GM18867 (cell line): ENCODE data around the gene SMCO4.
"Not testable (repeated sequence)": the region's sequence is repeated elsewhere in the genome, so short reads cannot be mapped to it uniquely, and the experiment has no call there.

Experiments
- ATAC-seq: cut with Tn5 transposase; IDR thresholded peaks from one replicate; pipeline ENCODE4 v1.9.1; 2021; ENCODE audit warnings: mild to moderate bottlenecking, moderate library complexity; ENCODE audit not compliant: unreplicated experiment

SMCO4 gene

DNA sequence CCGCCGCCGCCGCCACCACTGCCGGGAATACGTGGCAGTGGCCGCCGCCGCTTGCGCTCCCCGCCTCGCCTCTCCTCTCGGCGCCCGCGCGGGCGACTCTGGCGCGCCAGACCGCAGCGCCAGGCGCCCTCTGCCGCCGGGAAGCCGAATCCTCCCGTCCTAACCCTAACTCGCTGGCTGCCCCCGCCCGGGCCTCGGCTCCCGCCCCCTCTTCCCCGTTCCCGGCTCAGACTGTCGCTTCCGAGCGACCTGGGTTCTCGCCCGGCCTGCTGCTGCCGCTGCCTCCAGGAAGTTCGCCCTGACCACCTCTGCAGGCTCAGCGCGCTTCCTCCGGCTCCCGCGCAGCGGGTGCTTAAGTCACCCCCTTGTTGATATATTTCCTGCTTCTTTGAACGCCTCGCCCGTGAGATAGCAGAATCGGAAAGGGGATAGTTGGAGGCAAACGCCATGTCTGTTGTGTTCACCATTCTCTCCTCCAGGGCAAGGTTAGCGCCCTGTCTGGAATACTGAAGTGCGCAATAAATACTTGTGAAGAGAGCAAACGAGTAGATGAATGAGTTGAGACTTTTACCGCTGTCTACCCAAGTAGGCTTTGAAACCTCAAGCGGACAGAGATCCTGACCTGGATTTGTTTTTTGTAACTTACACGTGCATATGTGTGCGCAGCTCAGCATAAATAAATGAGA, at the start of gene SMCO4:
SMCO4 (minus strand) TSS at position 100 of the 686 bp plus-strand sequence. CDS start 64,202 bp downstream, outside the sequence.
- peak; percentile 87 for ATAC-seq

DNA sequence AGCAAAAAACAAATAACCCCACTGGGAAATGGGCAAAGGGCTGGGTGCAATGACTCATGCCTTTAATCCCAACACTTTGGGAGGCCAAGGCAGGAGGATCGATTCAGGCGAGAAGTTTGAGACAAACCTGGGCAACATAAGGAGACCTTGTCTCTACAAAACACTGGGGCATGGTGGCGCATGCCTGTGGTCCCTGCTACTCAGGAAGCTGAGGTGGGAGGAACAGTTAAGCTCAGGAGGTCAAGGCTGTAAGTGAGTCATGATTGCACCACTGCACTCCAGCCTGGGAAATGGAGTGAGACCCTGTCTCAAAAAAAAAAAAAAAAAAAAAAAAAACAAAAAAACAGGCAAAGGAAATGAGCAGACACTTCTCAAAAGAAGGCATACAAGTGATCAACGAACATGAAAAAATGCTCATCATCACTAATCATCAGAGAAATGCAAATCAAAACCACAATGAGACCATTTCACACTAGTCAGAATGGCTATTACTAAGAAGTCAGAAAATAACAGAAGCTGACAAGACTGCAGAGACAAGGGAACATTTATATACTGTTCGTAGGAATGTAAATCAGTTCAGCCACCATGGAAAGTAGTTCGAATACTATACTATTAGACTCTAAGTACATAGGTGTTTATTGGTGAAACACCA, 48.2 kb upstream of the SMCO4 start:
- peak; percentile 97 for ATAC-seq

- no peak for ATAC-seq
These were observed 46.2 kb upstream of the SMCO4 start for GRCh38 chr11:93589347-93589746.

DNA sequence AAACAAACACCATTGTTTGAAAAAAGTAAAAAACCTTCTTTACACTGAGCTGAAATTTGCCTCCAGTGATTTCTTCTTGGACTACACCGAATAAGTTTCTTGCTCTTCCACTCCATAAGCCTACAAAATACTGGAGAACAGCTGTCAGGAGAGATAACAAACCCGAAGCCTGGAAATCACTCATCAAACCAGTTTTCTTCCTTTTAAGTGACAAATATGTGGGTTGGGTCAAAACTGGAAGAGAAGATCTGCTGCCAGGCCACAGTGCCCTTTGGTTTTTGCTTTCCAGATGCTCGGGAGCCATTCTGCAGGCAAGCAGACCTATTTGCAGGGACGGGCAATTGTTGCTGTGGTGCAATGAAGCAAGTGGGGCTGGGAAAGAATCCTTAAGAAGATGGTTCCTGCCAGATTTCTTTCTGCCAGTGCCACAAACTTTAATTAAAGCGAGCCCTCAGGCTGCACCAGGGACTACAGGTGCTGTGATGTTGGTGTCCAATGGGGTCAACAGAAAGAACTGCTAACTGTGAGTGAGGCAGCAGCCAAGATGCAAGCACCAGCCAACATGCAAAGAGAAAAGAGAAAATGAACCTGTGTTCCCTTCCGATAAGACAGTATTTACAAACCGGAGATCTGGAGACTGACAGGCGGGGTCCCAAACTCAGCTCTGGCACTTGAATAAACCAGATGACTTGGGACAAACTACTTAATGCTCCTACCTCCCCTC, 44.8 kb upstream of the SMCO4 start:
- ATAC-seq: no peak

GRCh38 chr11:93587425-93587824, 44.2 kb upstream of the SMCO4 start:
- ATAC-seq: not testable (repeated sequence)

- no peak for ATAC-seq
These were observed 42.6 kb upstream of the SMCO4 start for GRCh38 chr11:93585758-93586157.

DNA sequence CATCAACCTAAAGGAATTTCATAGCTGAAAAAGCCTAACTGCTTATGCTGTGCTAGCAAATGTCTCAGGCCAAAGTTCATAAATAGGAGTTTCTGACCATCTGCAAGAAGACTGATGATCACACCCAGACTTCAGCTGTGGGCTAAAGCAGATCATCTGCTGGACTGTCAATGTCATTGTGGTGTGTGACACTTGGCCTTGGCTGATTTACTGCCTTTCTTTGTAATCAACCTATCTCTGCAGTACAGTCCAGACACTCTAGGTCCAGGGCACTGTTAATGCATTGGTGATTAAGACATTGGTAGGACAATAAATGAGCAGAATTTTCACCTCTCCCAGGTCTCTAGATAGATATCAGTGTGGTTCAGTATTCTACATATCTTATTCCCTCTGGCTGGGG, 40.3 kb upstream of the SMCO4 start:
- no peak for ATAC-seq

DNA sequence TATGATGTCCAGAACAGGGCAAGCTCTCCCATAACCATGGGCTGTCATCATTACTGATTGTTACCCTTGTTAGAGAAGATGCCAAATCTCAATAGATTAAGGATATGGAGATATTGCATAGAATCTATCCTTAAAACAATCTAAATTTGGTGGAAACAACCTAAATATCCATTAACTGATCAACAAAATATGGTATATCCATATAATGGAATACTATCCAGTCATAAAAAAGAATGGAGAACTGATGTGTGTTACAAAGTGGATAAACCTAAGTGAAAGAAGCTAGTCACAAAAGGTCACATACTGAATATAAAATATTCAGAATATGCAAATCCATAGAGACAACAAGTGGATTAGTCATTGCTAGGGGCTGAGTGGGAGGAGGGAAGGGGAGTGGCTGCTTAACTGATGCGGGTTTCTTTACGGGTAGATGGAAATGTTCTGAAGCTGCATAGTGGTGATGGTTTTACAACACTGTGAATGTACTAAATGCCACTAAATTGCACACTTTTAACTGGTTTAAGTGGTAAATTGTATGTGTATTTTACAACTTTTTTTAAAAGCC, 36.1 kb upstream of the SMCO4 start:
- ATAC-seq: no peak

GRCh38 chr11:93577286-93577685, 34.1 kb upstream of the SMCO4 start:
- no peak for ATAC-seq

- ATAC-seq: not testable (repeated sequence)
These were observed 33.7 kb upstream of the SMCO4 start for GRCh38 chr11:93576870-93577269.

DNA sequence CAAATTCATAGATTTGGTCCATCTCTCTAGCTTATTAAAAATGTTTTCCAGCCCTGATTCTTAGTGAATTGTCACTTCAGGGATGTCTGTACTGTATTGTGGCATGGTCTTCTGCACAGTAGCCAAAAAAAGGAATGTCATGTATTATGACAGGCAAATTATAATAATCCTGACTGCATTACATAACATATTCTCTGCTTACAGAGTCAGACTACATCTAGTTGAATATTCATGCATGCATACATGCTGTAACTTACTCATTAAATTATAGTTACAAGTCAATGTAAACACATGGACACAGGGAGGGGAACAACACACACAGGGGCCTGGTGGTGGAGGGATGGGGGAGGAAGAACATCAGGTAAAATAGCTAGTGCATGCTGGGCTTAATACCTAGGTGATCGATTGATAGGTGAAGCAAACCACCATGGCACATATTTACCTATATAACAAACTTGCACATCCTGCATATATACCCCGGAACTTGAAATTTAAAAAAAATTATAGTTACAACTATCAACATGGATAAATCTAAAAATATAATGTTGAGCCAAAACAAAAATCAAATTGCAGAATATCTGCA, 31.5 kb upstream of the SMCO4 start:
- ATAC-seq: no peak

DNA sequence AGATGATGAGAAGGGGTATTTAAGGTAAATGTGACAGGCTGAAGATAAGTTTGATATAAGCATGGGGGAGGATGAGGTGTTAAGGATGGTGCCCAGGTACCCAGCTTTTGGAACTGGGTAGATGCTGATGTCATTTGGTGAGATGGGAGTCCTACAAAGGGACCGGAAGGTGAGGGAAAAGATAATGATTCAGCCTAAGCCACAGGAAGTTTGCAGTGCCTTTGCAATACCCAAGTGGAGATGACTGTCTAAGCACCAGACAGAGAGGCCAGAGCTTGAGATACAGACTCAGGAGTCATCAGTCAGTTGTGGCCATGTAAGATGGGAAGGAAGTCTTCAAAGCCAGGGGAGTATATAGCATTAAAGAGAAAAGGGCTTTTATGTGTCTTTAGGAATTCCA, 30.0 kb upstream of the SMCO4 start:
- ATAC-seq: no peak

- no peak for ATAC-seq
These were observed 29.4 kb upstream of the SMCO4 start for GRCh38 chr11:93572621-93573020.

DNA sequence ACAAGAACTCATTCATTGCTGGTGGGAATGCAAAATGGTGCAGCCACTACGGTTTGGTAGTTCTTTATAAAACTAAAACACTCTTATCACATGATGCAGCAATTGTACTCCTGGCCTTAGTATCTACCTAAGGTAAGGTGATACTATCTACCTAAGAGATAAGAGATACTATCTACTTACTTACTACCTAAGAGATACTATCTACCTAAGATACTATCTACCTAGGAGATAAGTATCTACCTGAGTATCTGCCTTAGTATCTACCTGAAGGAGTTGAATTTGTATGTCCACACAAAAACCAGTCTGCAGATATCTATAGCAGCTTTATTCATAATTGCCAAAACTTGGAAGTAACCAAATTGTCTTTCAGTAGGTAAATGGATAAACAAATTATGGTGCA, 29.0 kb upstream of the SMCO4 start:
- ATAC-seq: no peak

DNA sequence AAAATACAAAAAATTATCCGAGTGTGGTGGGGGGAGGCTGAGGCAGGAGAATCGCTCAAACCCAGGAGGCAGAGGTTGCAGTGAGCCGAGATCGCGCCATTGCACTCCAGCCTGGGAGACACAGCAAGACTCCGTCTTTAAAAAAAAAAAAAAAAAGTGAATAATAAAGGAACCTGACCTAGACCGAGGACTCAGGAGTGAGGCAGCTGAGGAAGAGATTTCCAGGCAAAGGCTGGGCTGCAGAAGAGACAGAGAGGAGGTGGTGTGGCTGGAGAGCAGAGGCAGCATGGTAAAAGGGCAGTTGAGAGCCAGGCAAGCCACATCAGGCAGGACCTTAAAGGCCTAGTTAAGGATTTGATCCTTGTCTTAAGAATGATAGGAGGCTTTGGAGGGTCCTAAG, 28.4 kb upstream of the SMCO4 start:
- ATAC-seq: no peak

DNA sequence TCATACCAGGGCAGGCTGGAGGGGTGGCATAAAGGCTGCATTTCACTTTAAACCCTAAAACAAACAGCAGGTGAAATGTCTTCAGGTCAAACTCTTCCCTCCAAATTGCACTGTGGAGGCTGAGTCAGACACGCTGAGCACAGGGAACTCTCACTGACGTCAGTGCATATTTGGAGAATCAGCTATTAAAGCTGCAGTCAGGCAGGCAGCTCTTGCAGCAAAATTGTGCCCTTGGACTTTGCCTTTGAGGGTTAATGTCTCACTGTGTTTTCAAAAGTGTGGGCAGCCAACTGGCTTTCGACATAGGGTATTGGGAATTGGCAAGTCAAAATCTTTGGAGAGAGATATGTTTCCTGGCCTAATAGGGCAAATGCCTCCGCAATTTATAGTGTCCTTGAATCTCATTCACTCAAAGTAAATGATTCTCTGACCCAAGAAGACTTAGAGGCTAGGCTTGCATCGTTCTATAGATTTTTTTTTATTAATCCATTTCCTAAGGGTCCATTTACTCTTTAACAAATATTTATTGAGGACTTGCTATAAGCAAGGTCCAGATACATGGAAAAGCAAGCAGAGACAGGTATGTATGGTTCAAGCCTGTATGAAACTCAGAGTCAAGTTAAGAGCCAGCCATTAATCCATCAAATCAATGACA, 27.7 kb upstream of the SMCO4 start:
- ATAC-seq: no peak

- ATAC-seq: no peak
These were observed 26.3 kb upstream of the SMCO4 start for GRCh38 chr11:93569496-93569895.

- no peak for ATAC-seq
These were observed 25.5 kb upstream of the SMCO4 start for GRCh38 chr11:93568726-93569125.

DNA sequence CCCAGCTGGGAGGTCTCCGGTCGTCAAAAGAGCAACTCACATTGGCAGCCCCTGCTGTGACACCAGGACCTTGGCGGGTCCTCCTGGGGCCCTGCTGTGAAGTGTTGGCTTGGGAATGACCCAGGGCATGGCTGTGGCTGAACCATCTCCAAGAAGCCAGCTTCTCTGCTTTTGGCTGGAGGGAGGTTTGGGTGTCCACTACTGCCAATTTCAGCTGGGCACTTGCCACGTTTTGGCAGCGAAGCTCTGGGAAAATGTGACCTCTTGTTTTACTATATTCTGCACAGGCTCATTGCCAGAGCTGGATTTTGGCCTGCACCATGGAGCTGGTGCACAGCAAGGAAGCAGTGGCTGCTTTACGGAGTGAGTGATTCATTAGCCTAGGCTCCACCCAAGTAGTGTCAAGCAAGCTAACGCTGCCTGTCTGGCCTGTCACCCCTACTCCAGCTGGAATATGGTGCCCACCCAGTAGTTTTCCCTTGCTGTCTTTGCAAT, 24.3 kb upstream of the SMCO4 start:
- ATAC-seq: no peak

DNA sequence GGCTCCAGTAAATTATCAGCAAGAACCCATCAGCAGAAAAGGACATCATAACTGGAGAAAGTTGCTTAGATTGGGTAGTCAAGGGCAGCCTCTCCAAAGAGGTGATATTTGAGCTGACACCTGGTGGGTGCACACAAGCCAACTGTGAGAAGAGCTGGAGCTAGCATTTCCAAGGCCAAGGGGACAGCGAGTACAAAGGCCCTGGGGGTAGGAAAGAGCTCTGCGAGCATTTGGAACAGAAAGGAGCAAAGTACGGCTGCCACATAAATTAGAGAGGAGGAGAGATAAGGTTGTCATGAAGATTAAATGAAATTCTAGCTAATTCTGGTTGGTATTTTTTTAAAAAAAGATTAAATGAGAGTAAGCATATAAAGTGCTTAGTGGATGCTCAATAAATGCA, 21.7 kb upstream of the SMCO4 start:
- ATAC-seq: no peak

GRCh38 chr11:93563857-93564256, 20.7 kb upstream of the SMCO4 start:
- ATAC-seq: no peak
